Gastrocnemius medialis (tissue), 4 donors: ENCODE data around the gene KRTAP3-1. TPM values are rescaled to one million over a fixed set of nuclear protein-coding genes. Genes with fewer than 3 reads are reported as not detected.

Experiments
- ATAC-seq, 2 donors: fragments of 150-250 bp; one replicate each; pipeline ENCODE4 v1.9.1; 2016
- DNase-seq, 2 donors: peaks; one replicate each; pipeline ENCODE4 v3.0.0-alpha.2; 2019
- H3K27ac ChIP-seq, 4 donors: fragments of 200-600 bp; sonication (generic); 1 replicate in 1 of 4; 2 replicates in 3 of 4; pipeline ENCODE4 v1.5.1; 2016 to 2018; ENCODE audit warnings: mild to moderate bottlenecking in 2 of 4, moderate library complexity in 1 of 4
- H3K27me3 ChIP-seq, 3 donors: fragments of 200-600 bp; sonication (generic) in 2 of 3; 1 replicate in 1 of 3; 2 replicates in 2 of 3; pipeline versions ENCODE4 v1.5.1 to v1.6.0; 2016 to 2019; ENCODE audit warnings: mild to moderate bottlenecking in 1 of 3, moderate library complexity in 1 of 3
- H3K36me3 ChIP-seq, 2 donors: fragments of 200-600 bp; sonication (generic) in 1 of 2; one replicate each; pipeline ENCODE4 v1.5.1; 2017 to 2018
- H3K4me1 ChIP-seq, 2 donors: fragments of 200-600 bp; sonication (generic) in 1 of 2; one replicate each; pipeline ENCODE4 v1.5.1; 2016 to 2017; ENCODE audit warnings: mild to moderate bottlenecking in 2 of 2
- H3K4me3 ChIP-seq, 4 donors: fragments of 200-600 bp; sonication (generic) in 3 of 4; 1 replicate in 1 of 4; 2 replicates in 3 of 4; pipeline ENCODE4 v1.5.1; 2016 to 2019; ENCODE audit warnings: mild to moderate bottlenecking in 2 of 4
- H3K9me3 ChIP-seq, 3 donors: fragments of 200-600 bp; sonication (generic) in 2 of 3; 1 replicate in 1 of 3; 2 replicates in 2 of 3; pipeline ENCODE4 v1.5.1; 2016 to 2019
- POLR2A ChIP-seq, 2 donors: fragments of 450-650 bp; IDR thresholded peaks; one replicate each; pipeline ENCODE4 v1.6.1; 2017; ENCODE audit warnings: antibody characterized with exemption in 2 of 2, mild to moderate bottlenecking in 2 of 2, moderate library complexity in 2 of 2
- in situ Hi-C, 4 donors: fragments of 200-750 bp; cut with MboI; loops; one replicate each; pipeline versions ENCODE4 v1.15.0 to v1.8.0; 2017; ENCODE audit warnings: low sequenced_read_pairs in 4 of 4
- intact Hi-C: fragments of 100-400 bp; cut with DNase I; formaldehyde crosslinking; loops from one replicate; pipeline ENCODE4 v1.15.1; 2023; ENCODE audit warnings: low total_unique reads
- total RNA-seq, 4 donors: library from RNA; depleted of rRNA; stranded (reverse); fragments of >200 nt; gene quantifications; one replicate each; pipeline versions ENCODE4 v1.1.0 to v1.2.3, GENCODE V29; 2016
- TF ChIP-seq, protein P1 (sequence below), 5 experiments: fragments of 450-650 bp in 3 of 5; fragments of 200-600 bp in 2 of 5; sonication (generic) in 2 of 5; IDR thresholded peaks in 4 of 5; conservative IDR thresholded peaks in 1 of 5; 1 replicate in 4 of 5; 2 replicates in 1 of 5; pipeline ENCODE4 v1.5.1; 2016 to 2019; ENCODE audit warnings: antibody characterized with exemption in 5 of 5, mild to moderate bottlenecking in 3 of 5, moderate library complexity in 3 of 5

Gene KRTAP3-1
- total RNA-seq, 4 donors from 2014 or later: not detected

DNA sequence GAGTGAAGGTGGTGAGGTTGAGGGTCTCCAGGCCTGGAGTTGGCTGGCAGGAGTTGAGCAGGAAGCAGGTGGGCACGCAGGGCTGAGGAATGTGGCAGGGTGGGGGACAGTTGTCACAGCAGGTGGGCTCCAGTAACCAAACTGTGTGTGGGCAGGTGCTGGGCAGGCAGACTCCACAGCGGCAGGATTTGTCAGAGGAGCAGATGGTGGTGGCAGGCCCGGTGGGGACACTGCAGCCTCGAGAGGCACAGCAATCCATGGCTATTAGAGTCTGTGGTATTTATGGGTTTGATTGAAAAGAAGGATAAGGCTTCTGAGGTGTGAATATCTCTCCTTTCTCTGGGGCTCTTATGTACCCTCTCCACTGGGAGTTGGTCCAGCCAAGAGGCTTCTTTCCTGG lies 15.1 kb downstream of the KRTAP3-1 start, which contains the start of gene KRTAP3-3:
Gene KRTAP3-3, minus strand, starts transcription at position 326 of the 400 bp plus-strand sequence. Its CDS starts 67 bp downstream, at position 259.
- intact Hi-C loops: no loop called here
- ATAC-seq: no peak
- in situ Hi-C loops: no loop called here
- H3K27me3 ChIP-seq: peaks cover 0 to 19% (median 0%) of the 10 kb centered on the region in 3 donors
- no peak within 1 kb of the TSS for H3K4me3 ChIP-seq
- no peak for DNase-seq
- TF ChIP-seq, protein P1, sequence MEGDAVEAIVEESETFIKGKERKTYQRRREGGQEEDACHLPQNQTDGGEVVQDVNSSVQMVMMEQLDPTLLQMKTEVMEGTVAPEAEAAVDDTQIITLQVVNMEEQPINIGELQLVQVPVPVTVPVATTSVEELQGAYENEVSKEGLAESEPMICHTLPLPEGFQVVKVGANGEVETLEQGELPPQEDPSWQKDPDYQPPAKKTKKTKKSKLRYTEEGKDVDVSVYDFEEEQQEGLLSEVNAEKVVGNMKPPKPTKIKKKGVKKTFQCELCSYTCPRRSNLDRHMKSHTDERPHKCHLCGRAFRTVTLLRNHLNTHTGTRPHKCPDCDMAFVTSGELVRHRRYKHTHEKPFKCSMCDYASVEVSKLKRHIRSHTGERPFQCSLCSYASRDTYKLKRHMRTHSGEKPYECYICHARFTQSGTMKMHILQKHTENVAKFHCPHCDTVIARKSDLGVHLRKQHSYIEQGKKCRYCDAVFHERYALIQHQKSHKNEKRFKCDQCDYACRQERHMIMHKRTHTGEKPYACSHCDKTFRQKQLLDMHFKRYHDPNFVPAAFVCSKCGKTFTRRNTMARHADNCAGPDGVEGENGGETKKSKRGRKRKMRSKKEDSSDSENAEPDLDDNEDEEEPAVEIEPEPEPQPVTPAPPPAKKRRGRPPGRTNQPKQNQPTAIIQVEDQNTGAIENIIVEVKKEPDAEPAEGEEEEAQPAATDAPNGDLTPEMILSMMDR (IDR thresholded peaks at IDR 0.05 in 4 of 5, conservative IDR thresholded peaks at IDR 0.05 in 1 of 5): no peak
- TF ChIP-seq POLR2A (IDR thresholded peaks at IDR 0.05): no peak
- no peaks in the 10 kb centered on the region for H3K9me3 ChIP-seq
- no peaks in the 10 kb centered on the region for H3K4me1 ChIP-seq
- H3K36me3 ChIP-seq: no peaks in the 10 kb centered on the region
- H3K27ac ChIP-seq: no peak within 1 kb of the TSS

DNA sequence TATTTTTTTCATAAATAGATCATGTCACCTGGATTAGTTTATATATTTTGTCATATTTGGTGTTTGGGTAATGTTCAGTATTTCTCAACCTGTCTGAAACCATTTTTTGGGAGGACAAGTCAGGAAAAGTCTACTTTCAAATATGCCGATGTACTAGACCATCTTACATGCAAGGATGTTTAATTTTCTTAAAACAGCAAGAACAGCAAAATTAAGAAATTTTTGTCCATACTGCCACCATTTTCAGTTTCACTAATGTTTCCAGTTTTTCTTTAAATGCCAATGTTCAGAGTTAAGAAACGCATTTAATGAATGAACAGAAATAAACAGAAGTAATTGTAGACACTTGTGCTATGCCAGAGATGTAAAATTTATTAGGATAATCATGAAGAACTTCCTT lies 15.8 kb downstream of the KRTAP3-1 start:
- Histone ChIP-seq H3K4me3 (no peak overlapping the region), H3K4me1 (no peaks in the 10 kb centered on the region), H3K9me3 (no peaks in the 10 kb centered on the region), H3K27me3 (peaks cover 0 to 19% (median 0%) of the 10 kb centered on the region in 3 donors), H3K36me3 (no peaks in the 10 kb centered on the region), H3K27ac (no peak overlapping the region)
- in situ Hi-C loops (no loop called here), intact Hi-C loops (no loop called here)
- no peak for ATAC-seq
- DNase-seq: no peak
- TF ChIP-seq POLR2A (IDR thresholded peaks at IDR 0.05): no peak
- TF ChIP-seq, protein P1 (IDR thresholded peaks at IDR 0.05 in 4 of 5, conservative IDR thresholded peaks at IDR 0.05 in 1 of 5): no peak

DNA sequence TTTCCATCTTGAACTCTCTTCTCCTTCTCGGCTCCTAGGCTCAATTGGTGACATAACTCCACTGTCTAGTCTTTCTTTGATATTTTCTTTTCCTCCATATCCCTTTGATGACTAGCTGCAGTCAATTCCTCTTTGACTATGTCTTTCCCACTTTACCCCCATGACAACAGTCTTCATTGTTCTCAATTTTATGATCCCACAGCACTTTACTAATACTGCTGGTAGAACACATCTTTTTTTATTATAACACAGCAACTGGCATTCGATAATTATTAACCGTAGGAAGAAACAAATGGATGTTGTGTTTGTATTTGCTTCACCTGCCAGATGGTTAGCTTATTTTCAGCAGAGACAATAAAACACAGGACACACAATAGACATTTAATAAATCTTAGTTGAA lies 16.3 kb downstream of the KRTAP3-1 start:
- H3K27me3 ChIP-seq: peaks cover 0 to 18% (median 0%) of the 10 kb centered on the region in 3 donors

DNA sequence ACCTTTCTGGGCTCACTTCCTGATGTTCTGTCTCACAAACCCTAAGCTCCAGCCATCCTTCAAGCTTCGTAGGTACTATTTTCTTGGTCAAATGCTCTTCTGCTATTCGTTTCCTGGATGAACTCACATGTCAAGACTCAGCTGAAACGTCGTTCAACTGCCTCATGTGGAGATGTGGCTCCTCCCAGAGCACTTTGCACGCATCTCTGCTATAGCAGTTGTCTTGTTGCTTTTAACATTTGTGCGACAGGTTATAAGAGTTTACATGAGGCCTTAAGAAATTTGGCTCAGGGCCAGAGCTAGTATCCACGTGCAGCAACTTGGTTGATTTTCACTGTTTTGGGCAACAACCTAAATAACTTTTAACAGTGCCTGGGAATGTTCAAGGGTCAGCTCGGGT lies 22.0 kb downstream of the KRTAP3-1 start:
- Histone ChIP-seq H3K9me3 (no peaks in the 10 kb centered on the region), H3K36me3 (no peaks in the 10 kb centered on the region), H3K27ac (no peak overlapping the region), H3K4me3 (no peak overlapping the region), H3K4me1 (no peaks in the 10 kb centered on the region), H3K27me3 (no peaks in the 10 kb centered on the region)
- in situ Hi-C loops: no loop called here
- DNase-seq (no peak), ATAC-seq (no peak)
- TF ChIP-seq, protein P1 (IDR thresholded peaks at IDR 0.05 in 4 of 5, conservative IDR thresholded peaks at IDR 0.05 in 1 of 5): no peak
- no peak for TF ChIP-seq POLR2A (IDR thresholded peaks at IDR 0.05)
- intact Hi-C loops: no loop called here

More for the DNA sequence above, 16.3 kb downstream of the KRTAP3-1 start:
- no peaks in the 10 kb centered on the region for H3K9me3 ChIP-seq
- ATAC-seq (no peak), DNase-seq (no peak)
- no peak overlapping the region for H3K27ac ChIP-seq
- H3K36me3 ChIP-seq: no peaks in the 10 kb centered on the region
- H3K4me1 ChIP-seq: no peaks in the 10 kb centered on the region
- intact Hi-C loops (no loop called here), in situ Hi-C loops (no loop called here)
- H3K4me3 ChIP-seq: no peak overlapping the region
- TF ChIP-seq, protein P1 (IDR thresholded peaks at IDR 0.05 in 4 of 5, conservative IDR thresholded peaks at IDR 0.05 in 1 of 5): no peak
- no peak for TF ChIP-seq POLR2A (IDR thresholded peaks at IDR 0.05)

DNA sequence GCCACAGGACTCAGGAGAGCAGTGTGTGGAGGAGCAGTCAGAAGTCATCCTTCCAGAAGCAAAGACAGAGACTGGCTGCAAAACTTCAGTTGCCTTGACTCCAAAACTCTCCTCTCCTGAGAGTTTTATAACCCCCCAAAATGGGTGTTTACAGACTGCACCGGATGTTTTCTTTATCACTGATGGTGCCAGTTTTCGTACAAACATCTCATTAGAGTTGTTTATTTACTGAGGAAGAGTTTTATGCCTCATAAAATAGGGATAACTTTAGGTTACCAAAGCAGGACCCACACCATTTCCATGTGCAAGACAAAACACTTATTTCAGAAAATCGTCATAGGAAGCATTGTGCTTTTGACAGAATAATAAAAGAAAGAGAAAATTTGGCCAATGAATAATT lies 24.7 kb downstream of the KRTAP3-1 start, which contains the start of gene KRT40:
Gene KRT40, minus strand, starts transcription at position 101 of the 400 bp plus-strand sequence. Its CDS starts 53 bp downstream, at position 48.
- no peak within 1 kb of the TSS for H3K4me3 ChIP-seq
- peaks cover 0 to 5% of the 10 kb centered on the region in 2 donors for H3K4me1 ChIP-seq
- no peaks in the 10 kb centered on the region for H3K9me3 ChIP-seq
- H3K27me3 ChIP-seq: no peaks in the 10 kb centered on the region
- in situ Hi-C loops (no loop called here), intact Hi-C loops (no loop called here)
- H3K27ac ChIP-seq: no peak within 1 kb of the TSS
- H3K36me3 ChIP-seq: no peaks in the 10 kb centered on the region
- no peak for DNase-seq
- TF ChIP-seq, protein P1 (IDR thresholded peaks at IDR 0.05 in 4 of 5, conservative IDR thresholded peaks at IDR 0.05 in 1 of 5): no peak
- TF ChIP-seq POLR2A (IDR thresholded peaks at IDR 0.05): no peak
- ATAC-seq: no peak
